Measurements from ENCODE around the gene UBE2M. TPM values are rescaled to one million over a fixed set of nuclear protein-coding genes. Genes with fewer than 3 reads are reported as not detected.

Gene UBE2M
- total RNA-seq, 1 donor from 2014 or later: 78.3 TPM

- H3K27ac Mint-ChIP-seq (ENCODE audit: unreplicated experiment): no peak overlapping the region
- TF ChIP-seq CTCF (IDR thresholded peaks at IDR 0.05): no peak
- peaks cover 19% of the 10 kb centered on the region for H3K4me1 Mint-ChIP-seq (ENCODE audit: unreplicated experiment)
- DNase-seq (ENCODE audit: extremely low spot score, unreplicated experiment): no peak
- H3K4me3 Mint-ChIP-seq (ENCODE audit: unreplicated experiment): no peak overlapping the region
- no peaks in the 10 kb centered on the region for H3K9me3 Mint-ChIP-seq (ENCODE audit: unreplicated experiment)
- no peaks in the 10 kb centered on the region for H3K27me3 Mint-ChIP-seq (ENCODE audit: unreplicated experiment)
- no peaks in the 10 kb centered on the region for H3K36me3 Mint-ChIP-seq (ENCODE audit: unreplicated experiment)
These were observed 11.0 kb upstream of the UBE2M start for GRCh38 chr19:58569191-58569942.

DNA sequence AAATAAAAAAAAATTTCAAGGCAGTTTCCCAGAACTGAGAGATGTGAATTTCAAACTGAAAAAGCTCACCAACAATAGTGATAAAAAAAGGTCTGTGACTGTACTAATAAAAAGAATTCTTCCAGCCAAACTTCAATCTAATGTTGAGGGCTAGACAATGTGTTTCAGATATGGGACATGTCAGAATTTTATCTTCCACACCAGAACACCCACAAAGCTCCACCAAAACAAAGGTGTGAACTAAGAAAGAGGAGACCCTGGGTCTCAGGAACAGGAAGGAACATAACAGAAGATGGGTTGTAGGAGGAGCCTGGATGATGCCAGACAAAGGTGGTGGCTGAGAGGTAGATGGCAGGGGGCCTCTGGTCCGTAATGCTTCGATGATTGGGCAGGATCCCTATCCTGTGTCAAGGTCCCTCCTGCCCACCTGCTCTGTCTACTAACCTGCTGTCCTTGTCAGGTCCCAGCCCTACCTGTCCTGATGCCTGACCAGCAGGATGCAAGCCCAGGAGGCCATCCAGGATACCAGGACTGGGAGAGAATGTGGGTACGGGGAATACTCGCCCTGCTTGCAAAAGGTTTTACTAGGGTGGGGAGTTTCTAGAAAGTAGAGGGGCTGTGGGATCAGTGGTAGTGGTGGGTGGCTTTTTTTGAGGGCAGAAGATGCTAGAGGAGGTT lies 10.2 kb upstream of the UBE2M start:
- Mint-ChIP-seq H3K4me1 (ENCODE audit: unreplicated experiment) (peaks cover 12% of the 10 kb centered on the region), H3K9me3 (ENCODE audit: unreplicated experiment) (no peaks in the 10 kb centered on the region), H3K27ac (ENCODE audit: unreplicated experiment) (no peak overlapping the region), H3K4me3 (ENCODE audit: unreplicated experiment) (no peak overlapping the region), H3K36me3 (ENCODE audit: unreplicated experiment) (no peaks in the 10 kb centered on the region), H3K27me3 (ENCODE audit: unreplicated experiment) (no peaks in the 10 kb centered on the region)
- no peak for DNase-seq (ENCODE audit: extremely low spot score, unreplicated experiment)
- TF ChIP-seq CTCF (IDR thresholded peaks at IDR 0.05): no peak

DNA sequence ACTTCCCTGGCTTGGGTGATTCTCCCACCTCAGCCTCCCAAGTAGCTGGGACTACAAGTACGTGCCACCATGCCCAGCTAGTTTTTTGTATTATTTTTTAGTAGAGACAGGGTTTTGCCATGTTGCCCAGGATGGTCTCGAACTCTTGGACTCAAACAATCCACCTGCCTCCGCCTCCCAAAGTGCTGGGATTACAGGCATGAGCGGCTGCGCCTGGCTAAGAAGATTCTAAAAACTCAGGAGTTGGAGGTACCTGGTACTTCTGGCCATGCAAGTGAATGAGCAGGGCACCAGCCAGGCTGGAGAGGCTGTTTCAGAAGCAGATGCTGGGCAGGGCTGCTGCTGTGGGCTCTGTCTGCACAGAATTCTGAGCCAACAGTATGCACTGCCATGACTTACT lies 8.6 kb upstream of the UBE2M start:
- Mint-ChIP-seq H3K27me3 (ENCODE audit: unreplicated experiment) (no peaks in the 10 kb centered on the region), H3K4me1 (ENCODE audit: unreplicated experiment) (peaks cover 3% of the 10 kb centered on the region), H3K36me3 (ENCODE audit: unreplicated experiment) (no peaks in the 10 kb centered on the region), H3K9me3 (ENCODE audit: unreplicated experiment) (no peaks in the 10 kb centered on the region), H3K4me3 (ENCODE audit: unreplicated experiment) (no peak overlapping the region), H3K27ac (ENCODE audit: unreplicated experiment) (no peak overlapping the region)
- TF ChIP-seq CTCF (IDR thresholded peaks at IDR 0.05): no peak
- no peak for DNase-seq (ENCODE audit: extremely low spot score, unreplicated experiment)

DNA sequence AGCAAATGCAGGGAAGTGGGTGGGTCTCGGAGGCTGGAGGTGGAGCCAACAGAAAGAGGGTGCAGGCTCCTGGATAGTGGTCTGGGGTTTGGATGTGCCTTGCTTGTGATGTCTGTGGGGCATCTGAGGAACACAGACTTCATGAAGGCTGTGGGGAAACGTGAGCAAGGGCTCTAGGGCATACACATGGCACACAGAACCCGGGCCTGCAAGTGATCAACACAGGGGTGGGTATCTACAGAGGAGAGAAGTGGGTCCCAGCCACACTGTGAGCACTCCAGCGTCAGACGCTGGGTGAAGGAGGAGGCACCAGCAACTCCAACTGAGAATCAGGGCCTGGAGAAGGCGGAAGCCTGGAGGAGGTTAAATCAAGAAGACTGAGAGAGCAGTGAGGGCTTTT lies 5.4 kb upstream of the UBE2M start:
- Mint-ChIP-seq H3K27ac (ENCODE audit: unreplicated experiment) (peak overlapping the region; percentile 38), H3K4me3 (ENCODE audit: unreplicated experiment) (no peak overlapping the region)

More for the DNA sequence above, 5.4 kb upstream of the UBE2M start:
- TF ChIP-seq CTCF (IDR thresholded peaks at IDR 0.05): no peak
- Mint-ChIP-seq H3K36me3 (ENCODE audit: unreplicated experiment) (no peaks in the 10 kb centered on the region), H3K9me3 (ENCODE audit: unreplicated experiment) (no peaks in the 10 kb centered on the region), H3K27me3 (ENCODE audit: unreplicated experiment) (no peaks in the 10 kb centered on the region), H3K4me1 (ENCODE audit: unreplicated experiment) (peaks cover 8% of the 10 kb centered on the region)
- DNase-seq (ENCODE audit: extremely low spot score, unreplicated experiment): no peak

Measured in osteocyte (in vitro differentiated cells).